LoVo (cell line): ENCODE measurements around the gene TBX1.

Source experiments
- DNase-seq: peaks from one replicate; pipeline ENCODE4 v3.0.0-alpha.2; 2016; ENCODE audit warnings: low spot score

The TBX1 gene

GRCh38 chr22:19760058-19760950 lies at the start of gene TBX1:
Gene TBX1 (plus strand): TSS chr22:19760778. CDS start chr22:19760844, 66 bp downstream.
- DNase-seq = no peak

DNA sequence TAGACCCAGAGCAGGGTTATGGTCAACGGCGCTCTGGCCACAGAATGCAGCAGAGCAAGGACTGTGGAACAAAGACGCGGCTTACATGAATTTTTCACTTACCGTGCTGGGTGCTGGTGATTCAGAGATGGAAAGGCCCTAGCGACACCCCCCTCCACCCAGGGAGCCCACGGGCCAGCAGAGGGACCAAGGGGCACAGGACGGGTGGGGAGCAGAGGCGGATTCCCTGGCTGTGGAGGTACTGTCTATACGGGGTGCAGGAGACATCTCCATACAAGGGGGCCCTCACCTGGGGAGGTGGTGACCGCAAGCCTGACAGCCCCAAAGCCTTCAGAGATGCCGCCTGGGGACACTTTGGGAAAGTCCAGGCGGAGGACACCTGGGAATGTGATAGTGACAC lies 47.3 kb upstream of the TBX1 start:
- no peak for DNase-seq

- no peak for DNase-seq
Observed at GRCh38 chr22:19713650-19714311, 46.8 kb upstream of the TBX1 start.

GRCh38 chr22:19714312-19715187 lies 46.0 kb upstream of the TBX1 start, which contains the start of gene SEPTIN5:
Gene SEPTIN5 (plus strand): TSS chr22:19714503. CDS start chr22:19714589, 86 bp downstream.
- no peak for DNase-seq

- no peak for DNase-seq
Observed at GRCh38 chr22:19715188-19715930, 45.2 kb upstream of the TBX1 start.

GRCh38 chr22:19716041-19716828 lies 44.3 kb upstream of the TBX1 start:
- no peak for DNase-seq

- DNase-seq = no peak
Observed at GRCh38 chr22:19716829-19717105, 43.8 kb upstream of the TBX1 start.

DNA sequence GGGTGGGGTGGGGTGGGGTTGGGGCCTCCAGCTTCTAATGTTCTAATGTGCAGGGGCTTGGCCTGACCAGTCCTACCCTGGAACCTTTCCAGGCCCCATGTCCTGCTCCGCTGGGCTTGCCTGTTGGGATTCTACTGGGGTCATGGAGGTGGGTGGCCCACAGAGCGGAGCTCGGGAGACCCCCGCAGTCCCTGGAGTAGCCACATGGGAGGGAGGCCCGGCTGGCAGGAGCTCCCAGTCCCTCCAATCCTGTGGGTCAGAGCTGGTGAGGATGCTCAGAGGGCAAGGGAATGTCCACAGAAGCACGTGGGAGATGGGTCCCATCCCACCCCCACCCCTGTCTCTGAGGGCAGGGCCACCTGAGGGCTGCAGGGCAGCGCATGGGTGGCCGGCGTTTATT lies 43.4 kb upstream of the TBX1 start:
- DNase-seq = no peak

GRCh38 chr22:19717691-19718455 lies 42.7 kb upstream of the TBX1 start:
- peak; percentile 68 for DNase-seq

DNA sequence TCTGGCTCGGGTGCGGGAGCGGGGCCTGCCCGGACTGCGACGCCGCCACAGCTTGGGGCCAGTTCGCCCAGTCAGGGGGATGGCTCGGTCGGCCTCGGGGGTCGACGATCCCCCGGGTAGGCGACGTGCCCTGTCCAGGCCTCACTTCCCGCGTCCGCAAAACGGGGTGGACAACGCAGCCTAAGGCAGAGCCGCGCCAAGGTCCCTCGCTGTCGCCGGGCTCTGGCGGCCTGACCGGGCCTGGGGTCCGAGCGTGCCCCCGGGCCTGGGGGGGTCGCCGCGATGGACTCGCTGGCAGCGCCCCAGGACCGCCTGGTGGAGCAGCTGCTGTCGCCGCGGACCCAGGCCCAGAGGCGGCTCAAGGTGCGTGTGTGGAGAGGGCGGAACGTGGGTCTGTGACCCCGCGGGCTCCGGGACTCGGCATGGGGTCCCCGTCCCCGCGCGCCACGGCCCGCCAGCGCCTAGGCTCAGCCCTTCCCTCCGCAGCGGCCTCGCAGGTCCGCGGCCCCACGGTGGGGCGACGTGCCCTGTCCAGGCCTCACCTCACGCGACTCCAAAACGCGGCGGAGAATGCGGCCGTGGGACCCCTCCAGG lies 42.0 kb upstream of the TBX1 start:
- DNase-seq = no peak

- DNase-seq = no peak
Observed at GRCh38 chr22:19719050-19719482, 41.5 kb upstream of the TBX1 start.

- no peak for DNase-seq
Observed at GRCh38 chr22:19719488-19720021, 41.0 kb upstream of the TBX1 start.

- no peak for DNase-seq
Observed at GRCh38 chr22:19720150-19720827, 40.3 kb upstream of the TBX1 start.

DNA sequence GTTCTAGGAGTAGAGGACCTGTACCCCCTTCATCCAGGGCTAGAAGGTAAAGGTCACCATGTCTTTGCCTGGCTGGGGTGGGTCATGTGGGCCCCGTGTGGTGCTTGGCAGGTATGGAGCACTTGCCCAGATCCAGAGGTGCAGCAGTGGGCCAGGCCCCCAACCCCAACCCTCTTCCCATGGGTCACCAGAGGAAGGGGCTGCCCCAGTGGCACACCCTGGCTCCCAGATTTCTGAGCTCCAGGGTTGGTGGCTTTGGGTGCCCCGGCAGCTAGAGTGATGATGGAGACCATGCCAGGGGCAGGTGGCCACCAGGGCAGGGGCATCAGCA lies 39.6 kb upstream of the TBX1 start:
- DNase-seq = no peak

DNA sequence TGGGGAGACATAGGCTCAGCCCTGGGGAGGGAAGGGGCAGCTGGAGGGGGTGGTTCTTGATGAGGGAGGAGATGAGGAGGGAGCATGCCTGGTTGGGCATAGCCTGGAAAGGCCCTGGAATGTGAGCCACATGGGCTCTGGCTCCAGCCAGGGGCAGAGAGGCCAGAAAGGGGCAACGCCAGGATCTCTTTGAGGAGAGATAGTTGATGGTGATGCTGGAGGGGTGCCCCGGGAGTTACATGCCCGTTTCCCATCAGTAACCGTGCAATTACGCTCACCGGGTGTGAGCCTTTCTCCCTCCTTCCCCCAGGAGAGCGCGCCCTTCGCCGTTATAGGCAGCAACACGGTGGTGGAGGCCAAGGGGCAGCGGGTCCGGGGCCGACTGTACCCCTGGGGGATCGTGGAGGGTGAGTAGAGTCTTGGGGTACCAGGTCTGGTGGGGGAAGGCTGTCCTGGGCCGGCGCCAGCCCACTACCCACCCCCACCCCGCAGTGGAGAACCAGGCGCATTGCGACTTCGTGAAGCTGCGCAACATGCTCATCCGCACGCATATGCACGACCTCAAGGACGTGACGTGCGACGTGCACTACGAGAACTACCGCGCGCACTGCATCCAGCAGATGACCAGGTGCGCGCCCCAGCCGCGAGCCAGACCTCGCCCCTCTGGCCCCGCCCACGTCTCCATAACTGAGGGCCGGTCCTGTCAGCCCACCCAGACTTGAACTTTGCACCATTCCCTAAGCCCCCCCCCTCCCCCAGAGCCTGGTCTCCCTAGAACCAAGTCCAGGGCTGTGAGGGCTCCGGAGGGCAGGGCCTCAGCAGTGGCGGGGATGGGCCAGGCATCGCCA lies 39.0 kb upstream of the TBX1 start:
- no peak for DNase-seq

DNA sequence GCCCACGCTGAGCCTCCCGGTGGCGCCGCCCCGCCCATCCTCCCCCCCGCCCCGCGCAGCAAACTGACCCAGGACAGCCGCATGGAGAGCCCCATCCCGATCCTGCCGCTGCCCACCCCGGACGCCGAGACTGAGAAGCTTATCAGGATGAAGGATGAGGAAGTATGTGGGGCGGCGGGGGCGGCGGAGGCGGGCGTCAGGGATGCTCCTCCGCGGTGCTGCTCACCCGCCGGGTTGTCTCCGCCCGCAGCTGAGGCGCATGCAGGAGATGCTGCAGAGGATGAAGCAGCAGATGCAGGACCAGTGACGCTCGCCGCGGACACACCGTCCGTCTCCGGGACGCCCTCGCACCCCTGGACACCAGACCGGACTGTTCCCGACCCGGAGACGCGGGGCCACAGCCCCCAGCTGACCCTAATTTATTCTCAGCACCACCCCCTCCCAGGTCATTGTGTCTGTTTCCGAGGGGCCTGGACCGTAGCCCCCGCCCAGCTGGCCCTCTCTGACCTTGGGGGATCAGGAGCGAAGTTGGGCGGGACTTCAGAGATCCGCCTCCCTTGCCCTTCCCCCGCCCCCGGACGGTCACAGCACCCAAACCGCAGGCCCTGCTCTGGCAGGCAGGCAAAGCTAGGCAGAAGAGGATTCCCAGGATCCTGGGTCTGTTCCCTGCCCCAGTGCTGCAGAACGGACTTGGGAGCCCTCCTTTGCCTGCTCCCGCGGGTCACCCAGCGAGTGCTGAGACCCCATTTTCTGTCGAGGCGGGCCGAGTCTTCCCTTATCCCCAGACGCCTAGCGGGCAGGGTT lies 38.2 kb upstream of the TBX1 start:
- DNase-seq = no peak

DNA sequence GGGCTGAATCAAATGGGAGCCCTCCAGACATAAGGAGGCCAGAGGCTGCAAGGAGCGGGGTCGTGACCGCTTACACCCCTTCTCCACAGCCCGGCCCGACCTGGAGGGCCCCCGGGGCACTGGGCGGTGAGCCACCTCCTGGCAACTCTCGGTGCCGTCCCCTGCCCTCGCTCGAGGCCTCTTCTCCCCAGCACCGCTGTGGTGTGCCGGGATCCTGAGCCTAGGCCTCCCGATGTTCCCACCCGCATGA lies 37.7 kb upstream of the TBX1 start:
- no peak for DNase-seq
